ENCODE results near the gene ISG15. TPM values are rescaled to one million over a fixed set of nuclear protein-coding genes. Genes with fewer than 3 reads are reported as not detected.

Gene ISG15
- total and polyA plus RNA-seq, 9 of the 15 experiments (the other 6 are each of a cell fraction or from before 2014, with no cell fraction given) = 0.40 to 58.3 (median 12.2) TPM

GRCh38 chr1:1045129-1045528 is 31.8 kb downstream of the ISG15 start (continued):
- TF ChIP-seq DNMT1 (IDR thresholded peaks at IDR 0.05) = no peak
- TF ChIP-seq ZNF318 (IDR thresholded peaks at IDR 0.05; ENCODE audit: borderline replicate concordance in 1 of 2, low read depth in 1 of 2) = no peak
- no peak for TF ChIP-seq XRCC4 (IDR thresholded peaks at IDR 0.05; ENCODE audit: extremely low read depth, insufficient read depth, insufficient read length)
- TF ChIP-seq HNRNPH1 (optimal IDR thresholded peaks at IDR 0.05; ENCODE audit: low read depth, low read length) = no peak
- no peak for TF ChIP-seq BRD9 (IDR thresholded peaks at IDR 0.05; ENCODE audit: low read depth, partially characterized antibody)
- no peak for TF ChIP-seq CBFA2T3 (IDR thresholded peaks at IDR 0.05)
- TF ChIP-seq TSHZ1 (CRISPR knock-in tag; IDR thresholded peaks at IDR 0.05) = no peak
- TF ChIP-seq ZFPM2 (CRISPR knock-in tag; IDR thresholded peaks at IDR 0.05) = no peak
- no peak for TF ChIP-seq SRSF3 (IDR thresholded peaks at IDR 0.05; ENCODE audit: insufficient read depth, low read length)
- no peak for TF ChIP-seq PATZ1 (CRISPR knock-in tag; IDR thresholded peaks at IDR 0.05; ENCODE audit: borderline replicate concordance)
